Trophoblast cell (in vitro differentiated cells and primary cell): ENCODE results near the gene THEMIS2.

Experiments
- DNase-seq, 2 donors: peaks; one replicate each; pipeline ENCODE4 v3.0.0-alpha.2; 2016
- H2AFZ ChIP-seq: 2 replicates; pipeline ENCODE4 v1.6.1; 2013; ENCODE audit warnings: low read length, moderate library complexity, mild to moderate bottlenecking; ENCODE audit not compliant: insufficient read depth, poor library complexity
- H2AK5ac ChIP-seq: 2 replicates; pipeline ENCODE4 v1.6.1; 2013; ENCODE audit warnings: mild to moderate bottlenecking, low read length
- H2BK120ac ChIP-seq: 2 replicates; pipeline ENCODE4 v1.6.1; 2013; ENCODE audit warnings: low read length, mild to moderate bottlenecking, moderate library complexity; ENCODE audit not compliant: insufficient read depth, poor library complexity
- H2BK12ac ChIP-seq: 2 replicates; pipeline ENCODE4 v1.6.1; 2013; ENCODE audit warnings: mild to moderate bottlenecking, low read length, moderate library complexity
- H2BK5ac ChIP-seq: 2 replicates; pipeline ENCODE4 v1.6.1; 2013; ENCODE audit warnings: low read length, low read depth, moderate library complexity, mild to moderate bottlenecking; ENCODE audit not compliant: poor library complexity
- H3K14ac ChIP-seq: 2 replicates; pipeline ENCODE4 v1.6.1; 2013; ENCODE audit warnings: mild to moderate bottlenecking, low read length
- H3K18ac ChIP-seq: 2 replicates; pipeline ENCODE4 v1.6.1; 2013; ENCODE audit warnings: mild to moderate bottlenecking, low read length
- H3K23ac ChIP-seq: 2 replicates; pipeline ENCODE4 v1.6.1; 2013; ENCODE audit warnings: low read length
- H3K27ac ChIP-seq: 2 replicates; pipeline ENCODE4 v1.5.1; 2013; ENCODE audit warnings: low read depth, mild to moderate bottlenecking, inconsistent platforms, low read length, moderate library complexity
- H3K27me3 ChIP-seq: 2 replicates; pipeline ENCODE4 v1.6.1; 2013; ENCODE audit warnings: inconsistent platforms, mild to moderate bottlenecking, low read length, moderate library complexity; ENCODE audit not compliant: insufficient read depth
- H3K36me3 ChIP-seq, 2 experiments: 1 replicate in 1 of 2; 2 replicates in 1 of 2; pipeline ENCODE4 v1.6.1; 2013; ENCODE audit warnings: low read length in 2 of 2, mild to moderate bottlenecking in 2 of 2, moderate library complexity in 1 of 2; ENCODE audit not compliant: insufficient read depth in 2 of 2, control insufficient read depth in 1 of 2
- H3K4ac ChIP-seq: 2 replicates; pipeline ENCODE4 v1.6.1; 2013; ENCODE audit warnings: low read depth, mild to moderate bottlenecking, low read length, moderate library complexity
- H3K4me1 ChIP-seq, 2 experiments: 1 replicate in 1 of 2; 2 replicates in 1 of 2; pipeline ENCODE4 v1.6.1; 2013; ENCODE audit warnings: low read length in 2 of 2, mild to moderate bottlenecking in 2 of 2, moderate library complexity in 1 of 2; ENCODE audit not compliant: insufficient read depth in 2 of 2, control insufficient read depth in 1 of 2
- H3K4me2 ChIP-seq: 2 replicates; pipeline ENCODE4 v1.6.1; 2013; ENCODE audit warnings: inconsistent platforms, mild to moderate bottlenecking, low read length, moderate library complexity
- H3K4me3 ChIP-seq: 2 replicates; pipeline ENCODE4 v1.5.1; 2013; ENCODE audit warnings: mild to moderate bottlenecking, low read depth, low read length, inconsistent platforms
- H3K79me1 ChIP-seq: one replicate; pipeline ENCODE4 v1.6.1; 2013; ENCODE audit warnings: low read length
- H3K79me2 ChIP-seq: 2 replicates; pipeline ENCODE4 v1.6.1; 2013; ENCODE audit warnings: low read length, mild to moderate bottlenecking; ENCODE audit not compliant: control insufficient read depth, insufficient read depth, poor library complexity
- H3K9ac ChIP-seq: 2 replicates; pipeline ENCODE4 v1.6.1; 2013; ENCODE audit warnings: mild to moderate bottlenecking, low read length
- H3K9me3 ChIP-seq: 2 replicates; pipeline ENCODE4 v1.6.1; 2013; ENCODE audit warnings: low read depth, mild to moderate bottlenecking, control low read depth, inconsistent platforms, low read length; ENCODE audit not compliant: insufficient read depth
- H4K12ac ChIP-seq: 2 replicates; pipeline ENCODE4 v1.6.1; 2013; ENCODE audit warnings: low read depth, mild to moderate bottlenecking, low read length, moderate library complexity
- H4K8ac ChIP-seq: 2 replicates; pipeline ENCODE4 v1.6.1; 2013; ENCODE audit warnings: low read depth, mild to moderate bottlenecking, low read length, moderate library complexity
- H4K91ac ChIP-seq: one replicate; pipeline ENCODE4 v1.6.1; 2013; ENCODE audit warnings: low read depth, mild to moderate bottlenecking, low read length, moderate library complexity
- WGBS: extraction: QIAGEN DNeasy Blood & Tissue Kit; methylation state at CpG from one replicate; pipeline ENCODE4 v1.1.7; 2013; ENCODE audit warnings: missing lambda C conversion rate; ENCODE audit not compliant: insufficient read length, insufficient coverage; ENCODE audit errors: extremely low coverage; 5-methylcytosine and 5-hydroxymethylcytosine counted together

Gene THEMIS2

GRCh38 chr1:27876341-27877114 is 4.2 kb downstream of the THEMIS2 start:
- no peak overlapping the region for H3K9ac ChIP-seq
- no peaks in the 10 kb centered on the region for H3K27me3 ChIP-seq
- peaks cover 5 to 10% of the 10 kb centered on the region in 2 experiments for H3K4me1 ChIP-seq
- no peak overlapping the region for H4K8ac ChIP-seq
- WGBS: no CpG with 5 or more reads among the region's 18 CpGs
- no peaks in the 10 kb centered on the region for H3K79me1 ChIP-seq
- no peak overlapping the region for H4K91ac ChIP-seq
- no peak for DNase-seq
- no peaks in the 10 kb centered on the region for H3K79me2 ChIP-seq
- H2BK12ac ChIP-seq: no peak overlapping the region
- no peak overlapping the region for H2BK5ac ChIP-seq
- H2AFZ ChIP-seq: no peak overlapping the region
- no peak overlapping the region for H3K4me2 ChIP-seq
- H3K14ac ChIP-seq: no peak overlapping the region
- H4K12ac ChIP-seq: no peak overlapping the region
- no peak overlapping the region for H2BK120ac ChIP-seq
- no peaks in the 10 kb centered on the region for H3K9me3 ChIP-seq
- no peak overlapping the region for H3K4ac ChIP-seq
- H3K36me3 ChIP-seq: no peaks in the 10 kb centered on the region
- H3K23ac ChIP-seq: no peak overlapping the region
- H2AK5ac ChIP-seq: no peak overlapping the region
- no peak overlapping the region for H3K4me3 ChIP-seq
- H3K27ac ChIP-seq: no peak overlapping the region
- no peak overlapping the region for H3K18ac ChIP-seq

- Histone ChIP-seq H2AK5ac (no peak overlapping the region), H3K36me3 (no peaks in the 10 kb centered on the region), H3K4me2 (no peak overlapping the region), H3K4ac (no peak overlapping the region), H3K4me3 (no peak overlapping the region), H3K18ac (no peak overlapping the region), H3K23ac (no peak overlapping the region), H4K12ac (no peak overlapping the region), H3K14ac (no peak overlapping the region), H2BK5ac (no peak overlapping the region), H4K8ac (no peak overlapping the region), H3K27ac (no peak overlapping the region), H3K9me3 (no peaks in the 10 kb centered on the region), H3K4me1 (peaks cover 5 to 9% of the 10 kb centered on the region in 2 experiments), H3K27me3 (no peaks in the 10 kb centered on the region), H3K79me1 (no peaks in the 10 kb centered on the region), H2BK12ac (no peak overlapping the region), H2AFZ (no peak overlapping the region), H3K79me2 (no peaks in the 10 kb centered on the region), H4K91ac (no peak overlapping the region), H3K9ac (no peak overlapping the region), H2BK120ac (no peak overlapping the region)
- no CpG with 5 or more reads among the region's 2 CpGs for WGBS
- DNase-seq: no peak
Observed at GRCh38 chr1:27877115-27877416, 4.7 kb downstream of the THEMIS2 start.

GRCh38 chr1:27878039-27878438 is 5.7 kb downstream of the THEMIS2 start:
- H3K9ac ChIP-seq: no peak overlapping the region
- no peaks in the 10 kb centered on the region for H3K9me3 ChIP-seq
- H3K23ac ChIP-seq: no peak overlapping the region
- H3K27ac ChIP-seq: no peak overlapping the region
- no peak overlapping the region for H4K91ac ChIP-seq
- H4K12ac ChIP-seq: no peak overlapping the region
- no peak overlapping the region for H3K14ac ChIP-seq
- H3K4me2 ChIP-seq: no peak overlapping the region
- H3K36me3 ChIP-seq: no peaks in the 10 kb centered on the region
- no peak overlapping the region for H2AFZ ChIP-seq
- no peaks in the 10 kb centered on the region for H3K79me2 ChIP-seq
- no peak overlapping the region for H2AK5ac ChIP-seq
- no peak overlapping the region for H3K4ac ChIP-seq
- H3K27me3 ChIP-seq: no peaks in the 10 kb centered on the region
- no peak overlapping the region for H4K8ac ChIP-seq
- H2BK5ac ChIP-seq: no peak overlapping the region
- H3K4me1 ChIP-seq: peaks cover 0 to 1% of the 10 kb centered on the region in 2 experiments
- no peaks in the 10 kb centered on the region for H3K79me1 ChIP-seq
- H2BK120ac ChIP-seq: no peak overlapping the region
- H2BK12ac ChIP-seq: no peak overlapping the region
- no peak overlapping the region for H3K18ac ChIP-seq
- no peak overlapping the region for H3K4me3 ChIP-seq
- WGBS: no CpG with 5 or more reads among the region's 4 CpGs
- DNase-seq: no peak

- Histone ChIP-seq H3K4ac (no peak overlapping the region), H3K18ac (no peak overlapping the region), H2BK5ac (no peak overlapping the region), H3K9ac (no peak overlapping the region), H3K23ac (no peak overlapping the region), H2BK120ac (no peak overlapping the region), H3K14ac (no peak overlapping the region), H4K8ac (no peak overlapping the region), H3K36me3 (peaks cover 0 to 2% of the 10 kb centered on the region in 2 experiments), H4K12ac (no peak overlapping the region), H2AK5ac (no peak overlapping the region), H3K27me3 (no peaks in the 10 kb centered on the region), H3K4me2 (no peak overlapping the region), H3K4me1 (no peaks in the 10 kb centered on the region), H4K91ac (no peak overlapping the region), H3K9me3 (no peaks in the 10 kb centered on the region), H3K79me1 (no peaks in the 10 kb centered on the region), H3K27ac (no peak overlapping the region), H3K79me2 (no peaks in the 10 kb centered on the region), H3K4me3 (no peak overlapping the region), H2BK12ac (no peak overlapping the region), H2AFZ (no peak overlapping the region)
- DNase-seq: no peak
- no CpG with 5 or more reads among the region's 8 CpGs for WGBS
Observed at GRCh38 chr1:27878787-27879335, 6.5 kb downstream of the THEMIS2 start.
